ENCODE results near the gene DCUN1D1.

DCUN1D1 gene

GRCh38 chr3:182892226-182892625, 88.1 kb downstream of the DCUN1D1 start:
- no peak for DNase-seq (ENCODE audit: low read depth in 2 of 2)

GRCh38 chr3:182891364-182891763, 89.0 kb downstream of the DCUN1D1 start:
- no peak for DNase-seq (ENCODE audit: low read depth in 2 of 2)

DNA sequence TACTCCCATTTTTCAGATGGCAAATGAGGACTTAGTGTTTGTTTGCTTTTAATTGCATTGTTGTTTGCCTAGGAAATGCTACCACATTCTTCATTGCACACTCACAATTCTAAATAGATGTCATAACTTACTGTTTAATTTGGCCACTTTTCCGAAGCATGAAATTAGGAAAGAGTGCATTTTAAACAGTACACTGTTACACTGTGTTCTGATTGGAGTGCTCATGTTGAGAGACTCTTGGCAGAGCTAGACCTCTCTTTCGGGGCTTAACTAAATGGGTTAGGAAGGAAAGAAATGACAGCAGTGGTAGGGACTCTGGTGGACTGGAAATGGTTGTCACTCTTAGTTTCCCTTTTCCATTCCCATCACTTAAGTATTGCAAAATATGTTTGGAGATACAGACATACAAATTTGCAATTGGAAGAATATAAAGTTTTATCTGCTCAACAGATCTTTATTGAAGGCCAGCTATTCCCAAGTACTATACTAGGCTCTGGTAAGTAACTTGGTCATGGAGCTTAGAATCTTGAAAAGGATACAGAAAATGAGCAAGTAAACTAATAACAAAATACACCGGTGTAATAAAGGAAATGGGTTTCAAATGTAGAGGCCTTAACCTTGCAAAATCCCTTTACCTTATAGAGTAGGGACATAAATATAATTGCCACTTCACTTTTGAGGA, 90.2 kb downstream of the DCUN1D1 start:
- no peak for DNase-seq (ENCODE audit: low read depth in 2 of 2)
